Bronchial epithelial cell (primary cell): ENCODE data around the gene PDE5A. TPM values are rescaled to one million over a fixed set of nuclear protein-coding genes. Genes with fewer than 3 reads are reported as not detected.

Experiments used
- DNase-seq: peaks from one replicate; pipeline ENCODE4 v3.0.0-alpha.2; 2010; ENCODE audit warnings: low read depth
- FAIRE-seq: peaks from 2 replicates; lab custom pipeline; 2011; peaks lifted over from hg19 to GRCh38; lab: Jason Lieb, UNC
- H3K27me3 ChIP-seq: 2 replicates; pipeline ENCODE4 v1.5.1; 2011; ENCODE audit warnings: low read length; ENCODE audit not compliant: control insufficient read depth, insufficient read depth
- H3K36me3 ChIP-seq: 2 replicates; pipeline ENCODE4 v1.5.1; 2011; ENCODE audit warnings: low read length; ENCODE audit not compliant: control insufficient read depth, insufficient read depth
- H3K4me3 ChIP-seq: 2 replicates; pipeline ENCODE4 v1.5.1; 2011; ENCODE audit warnings: mild to moderate bottlenecking, low read depth, low read length, control low read depth
- total RNA-seq: library from RNA; depleted of rRNA; stranded (reverse); fragments of >200 nt; gene quantifications from 2 replicates; pipeline ENCODE4 v1.2.1, GENCODE V29; 2014
- TF ChIP-seq, protein P1 (sequence below): IDR thresholded peaks from 2 replicates; pipeline ENCODE4 v1.5.1; 2011; ENCODE audit warnings: mild to moderate bottlenecking, moderate library complexity, low read length, control low read depth, inconsistent platforms; ENCODE audit not compliant: insufficient read depth, severe bottlenecking

PDE5A gene
- total RNA-seq, 1 donor from 2014 or later, result 5.8 TPM

DNA sequence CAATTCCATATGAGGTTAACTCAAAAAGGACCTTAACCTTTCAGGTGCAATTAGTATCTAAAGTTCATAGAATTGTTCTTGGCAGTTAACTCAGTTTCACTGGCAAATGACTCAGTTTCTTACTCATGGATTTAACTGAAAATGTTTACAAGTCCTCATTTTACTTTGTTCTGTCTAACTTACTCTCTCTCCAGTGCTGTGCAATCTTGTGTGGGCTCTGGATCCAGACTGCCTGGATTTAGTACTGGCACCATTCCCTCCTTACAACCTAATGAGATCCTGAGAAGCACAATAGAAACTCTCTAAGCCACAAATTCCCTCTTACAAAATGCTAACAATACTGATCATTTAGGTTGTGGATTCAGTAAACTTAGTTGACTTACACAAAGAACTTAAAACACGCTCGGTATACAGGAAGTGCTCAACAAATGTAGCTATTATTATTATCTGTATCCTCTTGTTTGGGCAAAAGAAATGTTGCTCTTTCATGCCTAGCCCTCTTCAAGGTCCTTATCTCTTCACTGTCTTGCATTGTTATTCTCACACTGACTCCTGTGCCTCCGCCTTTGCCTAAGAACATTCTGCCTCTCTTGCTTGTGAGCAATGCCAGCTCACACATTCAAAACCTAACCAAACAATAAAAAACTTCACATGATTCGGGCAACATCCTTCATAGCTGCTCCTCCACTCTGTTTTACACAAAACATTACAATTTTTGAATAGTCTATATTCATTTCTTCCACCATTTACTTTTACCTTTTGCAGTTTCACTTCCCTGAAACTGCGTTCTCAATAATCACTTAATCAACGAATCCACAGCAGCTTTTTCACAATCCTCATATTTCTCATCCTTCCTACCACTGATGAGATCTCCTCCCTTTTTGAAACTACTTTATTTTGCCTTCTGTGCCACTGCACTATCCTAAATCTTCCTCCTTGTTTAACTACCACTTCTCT lies 91.8 kb downstream of the PDE5A start:
- TF ChIP-seq, protein P1, sequence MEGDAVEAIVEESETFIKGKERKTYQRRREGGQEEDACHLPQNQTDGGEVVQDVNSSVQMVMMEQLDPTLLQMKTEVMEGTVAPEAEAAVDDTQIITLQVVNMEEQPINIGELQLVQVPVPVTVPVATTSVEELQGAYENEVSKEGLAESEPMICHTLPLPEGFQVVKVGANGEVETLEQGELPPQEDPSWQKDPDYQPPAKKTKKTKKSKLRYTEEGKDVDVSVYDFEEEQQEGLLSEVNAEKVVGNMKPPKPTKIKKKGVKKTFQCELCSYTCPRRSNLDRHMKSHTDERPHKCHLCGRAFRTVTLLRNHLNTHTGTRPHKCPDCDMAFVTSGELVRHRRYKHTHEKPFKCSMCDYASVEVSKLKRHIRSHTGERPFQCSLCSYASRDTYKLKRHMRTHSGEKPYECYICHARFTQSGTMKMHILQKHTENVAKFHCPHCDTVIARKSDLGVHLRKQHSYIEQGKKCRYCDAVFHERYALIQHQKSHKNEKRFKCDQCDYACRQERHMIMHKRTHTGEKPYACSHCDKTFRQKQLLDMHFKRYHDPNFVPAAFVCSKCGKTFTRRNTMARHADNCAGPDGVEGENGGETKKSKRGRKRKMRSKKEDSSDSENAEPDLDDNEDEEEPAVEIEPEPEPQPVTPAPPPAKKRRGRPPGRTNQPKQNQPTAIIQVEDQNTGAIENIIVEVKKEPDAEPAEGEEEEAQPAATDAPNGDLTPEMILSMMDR, result no peak

DNA sequence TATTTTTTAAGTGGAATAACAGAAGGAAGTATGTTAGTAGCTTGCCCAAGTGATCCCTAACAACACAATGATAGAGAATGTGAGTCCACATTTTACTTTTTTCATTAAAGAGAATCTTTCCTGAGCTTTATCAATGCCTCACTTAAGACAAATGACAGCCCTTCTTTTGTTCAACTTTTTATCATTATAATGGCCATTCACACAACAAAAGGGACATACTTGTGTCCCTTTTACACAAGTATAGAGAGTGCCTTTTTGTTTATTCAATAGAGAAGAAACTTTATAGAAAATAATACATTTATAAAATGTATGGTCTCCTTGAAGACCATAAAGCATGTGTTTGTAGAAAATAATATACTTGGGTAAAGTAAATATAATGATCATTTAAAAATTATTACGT lies 96.3 kb downstream of the PDE5A start:
- Histone ChIP-seq H3K27me3 (no peaks in the 10 kb centered on the region), H3K36me3 (no peaks in the 10 kb centered on the region), H3K4me3 (no peak overlapping the region)
- no peak for DNase-seq
- no peak for FAIRE-seq
- TF ChIP-seq, protein P1, result no peak

More for the DNA sequence above, 91.8 kb downstream of the PDE5A start:
- FAIRE-seq, result no peak
- Histone ChIP-seq H3K27me3 (no peaks in the 10 kb centered on the region), H3K4me3 (no peak overlapping the region), H3K36me3 (no peaks in the 10 kb centered on the region)
- DNase-seq, result peak; percentile 56

DNA sequence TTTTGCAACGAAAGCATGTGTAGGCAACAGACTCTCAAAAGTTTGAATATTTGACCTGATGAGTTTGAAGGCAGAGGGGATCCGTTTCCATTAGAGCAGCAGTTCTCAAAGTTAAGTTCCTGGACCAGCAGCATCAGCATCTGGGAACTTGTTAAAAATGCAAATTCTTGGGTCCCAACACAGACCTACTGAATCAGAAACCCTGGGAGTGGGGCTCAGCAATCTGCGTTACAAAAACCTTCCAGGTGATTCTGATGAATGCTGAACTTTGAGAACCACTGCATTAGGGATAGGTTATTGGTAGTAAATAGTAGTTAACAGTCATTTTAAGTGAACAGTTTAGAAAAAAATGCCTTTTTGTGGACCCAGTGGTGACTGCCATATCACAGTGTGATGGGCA lies 98.8 kb downstream of the PDE5A start:
- Histone ChIP-seq H3K36me3 (no peaks in the 10 kb centered on the region), H3K27me3 (no peaks in the 10 kb centered on the region), H3K4me3 (no peak overlapping the region)
- TF ChIP-seq, protein P1, result no peak
- FAIRE-seq (no peak), DNase-seq (no peak)

DNA sequence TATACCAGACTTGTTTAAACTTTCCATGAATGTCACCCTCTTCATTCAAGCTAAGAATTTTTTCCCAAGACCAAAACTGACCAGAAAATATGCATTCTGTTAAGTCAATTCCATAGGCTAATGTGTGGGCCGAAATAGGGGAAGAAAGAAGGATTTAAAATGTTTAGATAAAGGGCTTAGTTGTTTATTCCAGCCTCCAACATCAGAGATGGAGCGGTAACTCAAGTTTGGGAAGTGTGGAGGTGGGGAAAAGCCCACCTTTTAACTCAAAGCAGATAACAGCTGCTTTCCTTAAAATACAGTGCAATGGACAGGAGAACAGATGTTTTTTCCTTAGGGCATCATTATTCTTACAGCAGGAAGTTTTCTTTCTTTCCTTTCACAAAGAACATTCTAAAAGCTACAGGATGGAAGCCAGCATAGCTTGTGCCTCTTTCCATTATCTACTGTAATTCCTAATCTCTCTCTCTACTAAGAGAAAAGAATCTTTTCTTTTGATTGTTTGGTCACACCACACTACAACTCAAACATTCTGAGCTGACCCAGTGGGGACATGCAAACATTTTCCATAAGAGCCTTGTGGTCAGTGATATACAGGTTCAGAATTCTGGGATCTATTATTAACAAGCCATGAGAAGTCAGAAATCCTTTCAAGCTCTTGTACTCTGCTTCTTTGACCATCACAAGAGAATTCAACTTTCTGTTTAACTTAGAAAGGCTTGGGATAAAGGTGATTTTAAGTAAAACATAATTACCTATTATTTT lies 101.6 kb downstream of the PDE5A start:
- no peaks in the 10 kb centered on the region for H3K36me3 ChIP-seq
- DNase-seq, result no peak
- H3K27me3 ChIP-seq, result no peaks in the 10 kb centered on the region
- no peak overlapping the region for H3K4me3 ChIP-seq
- FAIRE-seq, result no peak
- TF ChIP-seq, protein P1, result no peak

DNA sequence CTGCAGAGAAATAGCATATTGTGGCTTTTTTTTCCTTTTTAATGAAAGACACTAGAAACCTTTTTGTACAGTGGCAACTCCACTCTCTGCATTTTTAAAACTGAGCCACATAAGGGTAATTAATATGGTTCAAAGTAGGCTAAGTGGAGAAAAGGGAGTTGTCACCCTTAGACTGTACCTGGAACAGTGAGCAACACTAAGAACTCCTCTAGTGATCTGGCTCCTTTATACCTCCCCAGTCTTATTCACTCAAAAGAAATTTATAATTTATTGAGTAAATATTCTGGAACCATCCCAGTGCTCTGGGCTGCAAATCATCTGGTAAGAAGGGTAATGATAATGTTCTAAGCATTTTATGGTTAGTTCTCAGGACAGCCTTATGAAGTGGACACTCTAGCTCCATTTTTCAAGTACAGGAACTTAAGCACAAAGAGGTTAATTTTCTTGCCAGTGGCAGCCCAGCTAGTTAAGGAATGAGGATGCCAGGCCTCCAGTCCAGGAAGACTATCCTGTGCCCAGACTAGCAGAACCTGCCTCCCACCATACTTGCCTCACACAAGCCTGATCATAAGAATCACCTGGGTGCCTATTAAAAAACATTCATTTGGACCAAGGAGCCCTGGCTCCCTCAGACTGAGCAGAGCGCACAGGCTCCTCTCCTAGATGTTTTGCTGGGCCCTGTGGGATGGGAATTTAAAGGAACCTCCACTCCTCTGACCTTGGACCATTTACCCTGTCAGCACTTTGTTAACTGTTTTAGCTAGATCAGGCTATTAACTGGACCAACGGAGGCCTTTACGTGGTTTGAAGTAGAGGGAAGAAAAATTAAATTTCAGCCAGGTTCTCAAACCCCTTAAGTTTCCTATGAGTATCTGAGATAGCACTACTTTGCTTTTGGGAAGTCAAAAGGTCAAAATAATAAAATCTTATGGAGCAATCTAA lies 102.6 kb downstream of the PDE5A start:
- DNase-seq (no peak), FAIRE-seq (no peak)

More for the DNA sequence above, 102.6 kb downstream of the PDE5A start:
- no peak overlapping the region for H3K4me3 ChIP-seq
- H3K27me3 ChIP-seq, result no peaks in the 10 kb centered on the region
- TF ChIP-seq, protein P1, result no peak
- no peaks in the 10 kb centered on the region for H3K36me3 ChIP-seq
